Activated CD4-positive, alpha-beta T cell treated with anti-CD3 and anti-CD28 coated beads for 4 hours (primary cell): ENCODE results near the gene VBP1.
"Not testable (repeated sequence)": the region's sequence is repeated elsewhere in the genome, so short reads cannot be mapped to it uniquely, and the experiment has no call there.

Experiments
- DNase-seq, 2 donors: peaks; one replicate each; pipeline ENCODE4 v3.0.0-alpha.2; 2020

The VBP1 gene

GRCh38 chrX:155266439-155266838 lies 50.2 kb downstream of the VBP1 start:
- DNase-seq, result no peak

GRCh38 chrX:155267995-155268394 lies 51.7 kb downstream of the VBP1 start:
- DNase-seq, result not testable (repeated sequence)

- no peak for DNase-seq
These were observed 54.7 kb downstream of the VBP1 start for GRCh38 chrX:155270969-155271368.

GRCh38 chrX:155279873-155280272 lies 63.6 kb downstream of the VBP1 start:
- DNase-seq, result no peak
